CD14-positive monocyte (primary cell): ENCODE measurements around the gene FPR3. TPM values are rescaled to one million over a fixed set of nuclear protein-coding genes. Genes with fewer than 3 reads are reported as not detected.

Experiments
- DNase-seq, 3 donors: peaks; one replicate each; pipeline ENCODE4 v3.0.0-alpha.2; 2011 to 2022
- H2AFZ ChIP-seq: 2 replicates; pipeline ENCODE4 v1.6.0; 2012; ENCODE audit warnings: mild to moderate bottlenecking, low read depth, low read length, inconsistent platforms; ENCODE audit not compliant: insufficient read depth, poor library complexity, severe bottlenecking
- H3K27ac ChIP-seq, 2 donors: 1 replicate in 1 of 2; 2 replicates in 1 of 2; pipeline ENCODE4 v1.5.1; 2012 to 2013; ENCODE audit warnings: low read length in 2 of 2, control low read depth in 1 of 2, inconsistent platforms in 1 of 2, low read depth in 1 of 2, mild to moderate bottlenecking in 1 of 2
- H3K27me3 ChIP-seq, 2 donors: one replicate each; pipeline versions ENCODE4 v1.6.0 to v1.6.1; 2011 to 2013; ENCODE audit warnings: low read length in 2 of 2; ENCODE audit not compliant: control insufficient read depth in 2 of 2, insufficient read depth in 2 of 2
- H3K36me3 ChIP-seq, 2 donors: replicated peaks in 1 of 2; 1 replicate in 1 of 2; 2 replicates in 1 of 2; pipeline versions ENCODE4 v1.5.1 to v1.6.1; 2012 to 2013; ENCODE audit warnings: low read length in 2 of 2, control low read depth in 1 of 2, inconsistent platforms in 1 of 2, mild to moderate bottlenecking in 1 of 2; ENCODE audit not compliant: insufficient read depth in 2 of 2, control insufficient read depth in 1 of 2
- H3K4me1 ChIP-seq, 2 donors: 1 replicate in 1 of 2; 2 replicates in 1 of 2; pipeline versions ENCODE4 v1.5.1 to v1.6.1; 2012 to 2013; ENCODE audit warnings: low read length in 2 of 2, control low read depth in 1 of 2, inconsistent platforms in 1 of 2, mild to moderate bottlenecking in 1 of 2, moderate library complexity in 1 of 2; ENCODE audit not compliant: insufficient read depth in 2 of 2, control insufficient read depth in 1 of 2
- H3K4me2 ChIP-seq: replicated peaks from 2 replicates; pipeline ENCODE3; 2012; ENCODE audit warnings: low read length, moderate library complexity, mild to moderate bottlenecking; ENCODE audit not compliant: poor library complexity, severe bottlenecking; ENCODE audit errors: extremely low read depth
- H3K4me3 ChIP-seq, 3 experiments: fragments of 200-600 bp in 1 of 3; sonication (generic) in 1 of 3; replicated peaks in 1 of 3; 1 replicate in 2 of 3; 2 replicates in 1 of 3; pipeline ENCODE4 v1.5.1; 2011 to 2013; ENCODE audit warnings: low read length in 3 of 3, mild to moderate bottlenecking in 3 of 3, control low read depth in 2 of 3, low read depth in 2 of 3, inconsistent platforms in 1 of 3, moderate library complexity in 1 of 3
- H3K79me2 ChIP-seq: 2 replicates; pipeline ENCODE4 v1.6.0; 2012; ENCODE audit warnings: mild to moderate bottlenecking, control low read depth, inconsistent platforms, low read length, moderate library complexity; ENCODE audit not compliant: insufficient read depth
- H3K9ac ChIP-seq: 2 replicates; pipeline ENCODE4 v1.6.0; 2017; ENCODE audit warnings: low read length, mild to moderate bottlenecking; ENCODE audit not compliant: insufficient read depth, poor library complexity, severe bottlenecking
- H3K9me3 ChIP-seq, 2 donors: replicated peaks in 1 of 2; 1 replicate in 1 of 2; 2 replicates in 1 of 2; pipeline versions ENCODE4 v1.5.1 to v1.6.1; 2012 to 2013; ENCODE audit warnings: low read length in 2 of 2, control low read depth in 1 of 2; ENCODE audit not compliant: control insufficient read depth in 1 of 2, insufficient read depth in 1 of 2
- H4K20me1 ChIP-seq: 2 replicates; pipeline ENCODE4 v1.6.0; 2012; ENCODE audit warnings: mild to moderate bottlenecking, low read length, control low read depth, moderate library complexity; ENCODE audit not compliant: insufficient read depth
- H3K27ac Mint-ChIP-seq, 7 donors: one replicate each; pipeline ENCODE4 v1.8.0; 2020; ENCODE audit warnings: mild to moderate bottlenecking in 7 of 7, mixed read lengths in 7 of 7, moderate library complexity in 6 of 7, inconsistent platforms in 2 of 7
- H3K27me3 Mint-ChIP-seq, 3 donors: one replicate each; pipeline ENCODE4 v1.8.0; 2021 to 2022; ENCODE audit warnings: low read depth in 3 of 3, mild to moderate bottlenecking in 3 of 3, mixed read lengths in 3 of 3, moderate library complexity in 3 of 3, inconsistent platforms in 1 of 3
- H3K36me3 Mint-ChIP-seq, 2 donors: one replicate each; pipeline ENCODE4 v1.8.0; 2020; ENCODE audit warnings: mixed read lengths in 2 of 2, inconsistent platforms in 1 of 2, mild to moderate bottlenecking in 1 of 2
- H3K4me1 Mint-ChIP-seq: one replicate; pipeline ENCODE4 v1.8.0; 2020; ENCODE audit warnings: mild to moderate bottlenecking, mixed read lengths
- H3K4me3 Mint-ChIP-seq, 2 donors: one replicate each; pipeline ENCODE4 v1.8.0; 2020; ENCODE audit warnings: mild to moderate bottlenecking in 2 of 2, mixed read lengths in 2 of 2, moderate library complexity in 1 of 2
- H3K9me3 Mint-ChIP-seq, 7 donors: one replicate each; pipeline ENCODE4 v1.8.0; 2020 to 2022; ENCODE audit warnings: mixed read lengths in 7 of 7, mild to moderate bottlenecking in 6 of 7, moderate library complexity in 6 of 7, inconsistent platforms in 2 of 7
- WGBS: methylation state at CpG from one replicate; pipeline ENCODE4 v1.1.5; 2013; ENCODE audit warnings: missing lambda C conversion rate; ENCODE audit not compliant: insufficient coverage; 5-methylcytosine and 5-hydroxymethylcytosine counted together
- intact Hi-C, 2 donors: fragments of 100-400 bp; cut with micrococcal nuclease; formaldehyde crosslinking; loops; one replicate each; pipeline versions ENCODE4 v1.15.0 to v1.15.1; 2023
- polyA plus RNA-seq, 3 donors: library from polyadenylated mRNA; depleted of rRNA in 1 of 3; unstranded in 2 of 3; stranded (reverse) in 1 of 3; fragments of 300-500 nt in 2 of 3; fragments of >200 nt in 1 of 3; fragmentation: Illumina TruSeq in 2 of 3; gene quantifications; 1 replicate in 2 of 3; 2 replicates in 1 of 3; pipeline ENCODE4 v1.2.3, GENCODE V29; 2012 to 2021
- TF ChIP-seq, protein P1 (sequence below): fragments of 200-600 bp; IDR thresholded peaks from one replicate; pipeline ENCODE4 v1.8.0; 2022; ENCODE audit warnings: antibody characterized with exemption, mild to moderate bottlenecking

FPR3 gene
- polyA plus RNA-seq, 3 donors: 1.4 to 3.8 (median 3.5) TPM

DNA sequence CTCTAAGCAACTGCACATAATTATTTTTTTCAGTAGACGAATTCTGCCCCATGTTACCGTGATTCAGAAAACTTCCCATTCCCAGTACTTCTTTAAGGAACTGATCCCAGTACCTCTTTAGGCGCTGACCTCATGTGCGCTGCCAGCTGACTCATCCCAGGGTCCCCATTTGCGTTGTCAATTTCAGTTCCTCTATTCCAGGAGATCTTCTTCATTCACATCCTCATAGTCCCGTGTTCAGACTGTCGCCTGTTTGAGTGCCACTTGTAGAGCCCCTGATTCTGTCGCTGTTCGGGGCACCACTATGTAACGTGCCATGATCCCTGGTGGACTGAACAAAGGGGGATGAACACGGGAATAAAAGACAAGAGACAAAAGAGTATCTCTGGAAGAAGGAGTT lies 16.4 kb downstream of the FPR3 start:
- no peaks in the 10 kb centered on the region for H3K36me3 ChIP-seq
- peak overlapping the region; percentile 50 for H3K4me2 ChIP-seq
- H3K4me3 Mint-ChIP-seq: peak overlapping the region; percentile 51 to 66
- WGBS: 13% methylated on average over 8 of the region's 11 CpGs
- peak overlapping the region; percentile 58 for H3K9ac ChIP-seq
- H3K27ac ChIP-seq: peak overlapping the region; percentile 94 to 97
- peak overlapping the region in 1 of 3 experiments; percentile 46 for H3K4me3 ChIP-seq
- no peak overlapping the region for H2AFZ ChIP-seq
- peaks cover 0 to 8% (median 3%) of the 10 kb centered on the region in 7 donors for H3K9me3 Mint-ChIP-seq
- H3K36me3 Mint-ChIP-seq: peaks cover 0 to 2% of the 10 kb centered on the region in 2 donors
- H3K27me3 Mint-ChIP-seq: peaks cover 0 to 2% (median 1%) of the 10 kb centered on the region in 3 donors
- no peaks in the 10 kb centered on the region for H4K20me1 ChIP-seq
- peaks cover 0 to 3% of the 10 kb centered on the region in 2 donors for H3K9me3 ChIP-seq
- peak overlapping the region; percentile 94 to 99 (median 98) for H3K27ac Mint-ChIP-seq
- no peaks in the 10 kb centered on the region for H3K27me3 ChIP-seq
- peak; percentile 93 to 99 (median 97) for DNase-seq
- intact Hi-C loops: no loop called here
- H3K4me1 Mint-ChIP-seq: peaks cover 84% of the 10 kb centered on the region
- H3K79me2 ChIP-seq: no peaks in the 10 kb centered on the region
- peaks cover 78 to 81% of the 10 kb centered on the region in 2 donors for H3K4me1 ChIP-seq
- TF ChIP-seq, protein P1, sequence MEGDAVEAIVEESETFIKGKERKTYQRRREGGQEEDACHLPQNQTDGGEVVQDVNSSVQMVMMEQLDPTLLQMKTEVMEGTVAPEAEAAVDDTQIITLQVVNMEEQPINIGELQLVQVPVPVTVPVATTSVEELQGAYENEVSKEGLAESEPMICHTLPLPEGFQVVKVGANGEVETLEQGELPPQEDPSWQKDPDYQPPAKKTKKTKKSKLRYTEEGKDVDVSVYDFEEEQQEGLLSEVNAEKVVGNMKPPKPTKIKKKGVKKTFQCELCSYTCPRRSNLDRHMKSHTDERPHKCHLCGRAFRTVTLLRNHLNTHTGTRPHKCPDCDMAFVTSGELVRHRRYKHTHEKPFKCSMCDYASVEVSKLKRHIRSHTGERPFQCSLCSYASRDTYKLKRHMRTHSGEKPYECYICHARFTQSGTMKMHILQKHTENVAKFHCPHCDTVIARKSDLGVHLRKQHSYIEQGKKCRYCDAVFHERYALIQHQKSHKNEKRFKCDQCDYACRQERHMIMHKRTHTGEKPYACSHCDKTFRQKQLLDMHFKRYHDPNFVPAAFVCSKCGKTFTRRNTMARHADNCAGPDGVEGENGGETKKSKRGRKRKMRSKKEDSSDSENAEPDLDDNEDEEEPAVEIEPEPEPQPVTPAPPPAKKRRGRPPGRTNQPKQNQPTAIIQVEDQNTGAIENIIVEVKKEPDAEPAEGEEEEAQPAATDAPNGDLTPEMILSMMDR: no peak

DNA sequence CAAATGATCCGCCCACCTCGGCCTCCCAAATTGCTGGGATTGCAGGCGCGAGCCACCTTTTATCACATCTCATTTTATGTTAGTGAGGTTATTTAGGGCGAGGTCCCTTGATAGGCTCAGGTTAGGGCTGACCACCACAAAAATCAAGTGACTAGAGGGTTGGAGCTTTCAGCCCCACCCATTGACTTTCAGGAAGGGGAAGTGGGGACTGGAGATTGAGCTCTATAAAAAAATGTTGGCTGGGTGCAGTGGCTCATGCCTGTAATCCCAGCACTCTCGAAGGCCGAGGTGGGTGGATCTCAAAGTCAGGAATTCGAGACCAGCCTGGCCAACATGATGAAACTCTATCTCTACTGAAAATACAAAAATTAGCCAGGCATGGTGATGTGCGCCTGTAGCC lies 20.1 kb downstream of the FPR3 start:
- H3K27ac Mint-ChIP-seq: peak overlapping the region; percentile 59 to 94 (median 80)
- H3K36me3 ChIP-seq: no peaks in the 10 kb centered on the region
- H4K20me1 ChIP-seq: no peaks in the 10 kb centered on the region
- no peak overlapping the region for H2AFZ ChIP-seq
- peaks cover 0 to 8% (median 2%) of the 10 kb centered on the region in 3 donors for H3K27me3 Mint-ChIP-seq
- peak overlapping the region; percentile 17 to 85 for H3K27ac ChIP-seq
- peaks cover 80 to 81% of the 10 kb centered on the region in 2 donors for H3K4me1 ChIP-seq
- H3K9me3 ChIP-seq: peaks cover 0 to 3% of the 10 kb centered on the region in 2 donors
- TF ChIP-seq, protein P1: no peak
- peak; percentile 50 to 65 (median 51) for DNase-seq
- WGBS: 0% methylated on average over 2 of the region's 9 CpGs
- no peaks in the 10 kb centered on the region for H3K27me3 ChIP-seq
- no peak overlapping the region for H3K4me3 Mint-ChIP-seq
- peaks cover 78% of the 10 kb centered on the region for H3K4me1 Mint-ChIP-seq
- intact Hi-C loops: no loop called here
- peaks cover 5% of the 10 kb centered on the region in 2 donors for H3K36me3 Mint-ChIP-seq
- no peak overlapping the region for H3K4me2 ChIP-seq
- no peak overlapping the region for H3K4me3 ChIP-seq
- H3K9me3 Mint-ChIP-seq: peaks cover 0 to 6% (median 3%) of the 10 kb centered on the region in 7 donors
- H3K9ac ChIP-seq: no peak overlapping the region
- no peaks in the 10 kb centered on the region for H3K79me2 ChIP-seq
